Medulla oblongata (tissue), 1 donor: ENCODE data around the gene VMAC.

Experiments
- DNase-seq: peaks from one replicate; pipeline ENCODE4 v3.0.0-alpha.2; 2015; ENCODE audit errors: extremely low spot score

VMAC gene

GRCh38 chr19:5952193-5953029 lies 47.7 kb downstream of the VMAC start:
- no peak for DNase-seq

GRCh38 chr19:5953030-5953589 lies 48.4 kb downstream of the VMAC start:
- no peak for DNase-seq

GRCh38 chr19:5953680-5954213 lies 49.1 kb downstream of the VMAC start:
- DNase-seq, result no peak

- DNase-seq, result no peak
Measured at GRCh38 chr19:5954293-5954692, 49.6 kb downstream of the VMAC start.

- DNase-seq, result no peak
Measured at GRCh38 chr19:5955636-5955935, 50.9 kb downstream of the VMAC start.

- DNase-seq, result no peak
Measured at GRCh38 chr19:5956323-5956722, 51.7 kb downstream of the VMAC start.

- no peak for DNase-seq
Measured at GRCh38 chr19:5956728-5957127, 52.1 kb downstream of the VMAC start.

GRCh38 chr19:5957170-5957569 lies 52.5 kb downstream of the VMAC start:
- DNase-seq, result no peak

GRCh38 chr19:5958074-5958850 lies 53.6 kb downstream of the VMAC start:
- DNase-seq, result no peak

- DNase-seq, result no peak
Measured at GRCh38 chr19:5958851-5959122, 54.1 kb downstream of the VMAC start.

GRCh38 chr19:5959260-5960004 lies 54.8 kb downstream of the VMAC start:
- DNase-seq, result no peak
